ENCODE data around the gene SLC38A9.
"Not testable (repeated sequence)": the region's sequence is repeated elsewhere in the genome, so short reads cannot be mapped to it uniquely, and the experiment has no call there.

Gene SLC38A9

GRCh38 chr5:55712023-55712859, at the start of gene SLC38A9:
Gene SLC38A9 (minus strand): TSS chr5:55712324. CDS start chr5:55697958, 14,366 bp downstream.
- DNase-seq (ENCODE audit: low read depth): peak; percentile 90
- H3K4me3 ChIP-seq (ENCODE audit: low read length): peak within 1 kb of the TSS; percentile 99
- no peak for TF ChIP-seq CTCF (conservative IDR thresholded peaks at IDR 0.05; ENCODE audit: low read length)

- not testable (repeated sequence) for DNase-seq (ENCODE audit: low read depth); H3K4me3 ChIP-seq (ENCODE audit: low read length)
Measured at GRCh38 chr5:55761721-55762120, 49.6 kb upstream of the SLC38A9 start.

- no peak for DNase-seq (ENCODE audit: low read depth)
- H3K4me3 ChIP-seq (ENCODE audit: low read length): no peak overlapping the region
- no peak for TF ChIP-seq CTCF (conservative IDR thresholded peaks at IDR 0.05; ENCODE audit: low read length)
Measured at GRCh38 chr5:55758714-55759113, 46.6 kb upstream of the SLC38A9 start.

- DNase-seq (ENCODE audit: low read depth): no peak
- no peak for TF ChIP-seq CTCF (conservative IDR thresholded peaks at IDR 0.05; ENCODE audit: low read length)
- no peak overlapping the region for H3K4me3 ChIP-seq (ENCODE audit: low read length)
Measured at GRCh38 chr5:55758231-55758630, 46.1 kb upstream of the SLC38A9 start.

- no peak for DNase-seq (ENCODE audit: low read depth)
- H3K4me3 ChIP-seq (ENCODE audit: low read length): no peak overlapping the region
- TF ChIP-seq CTCF (conservative IDR thresholded peaks at IDR 0.05; ENCODE audit: low read length): no peak
Measured at GRCh38 chr5:55750499-55750898, 38.4 kb upstream of the SLC38A9 start.

GRCh38 chr5:55750063-55750462, 37.9 kb upstream of the SLC38A9 start:
- no peak overlapping the region for H3K4me3 ChIP-seq (ENCODE audit: low read length)
- DNase-seq (ENCODE audit: low read depth): no peak
- TF ChIP-seq CTCF (conservative IDR thresholded peaks at IDR 0.05; ENCODE audit: low read length): no peak

GRCh38 chr5:55749387-55749786, 37.3 kb upstream of the SLC38A9 start:
- H3K4me3 ChIP-seq (ENCODE audit: low read length): no peak overlapping the region
- no peak for DNase-seq (ENCODE audit: low read depth)
- TF ChIP-seq CTCF (conservative IDR thresholded peaks at IDR 0.05; ENCODE audit: low read length): no peak

All from AG10803 (cell line).